Endothelial cell (in vitro differentiated cells): ENCODE measurements around the gene LSM3. TPM values are rescaled to one million over a fixed set of nuclear protein-coding genes. Genes with fewer than 3 reads are reported as not detected.

Experiments
- DNase-seq: peaks from one replicate; pipeline ENCODE4 v3.0.0; 2021; ENCODE audit warnings: low spot score
- H3K27ac Mint-ChIP-seq: one replicate; pipeline ENCODE4 v1.8.0; 2021; ENCODE audit warnings: mixed read lengths, inconsistent platforms; ENCODE audit not compliant: unreplicated experiment
- H3K27me3 Mint-ChIP-seq: one replicate; pipeline ENCODE4 v1.8.0; 2021; ENCODE audit warnings: mild to moderate bottlenecking, moderate library complexity, mixed read lengths, inconsistent platforms; ENCODE audit not compliant: unreplicated experiment
- H3K36me3 Mint-ChIP-seq: one replicate; pipeline ENCODE4 v1.8.0; 2021; ENCODE audit warnings: mild to moderate bottlenecking, low read depth, mixed read lengths, inconsistent platforms; ENCODE audit not compliant: unreplicated experiment
- H3K4me1 Mint-ChIP-seq: one replicate; pipeline ENCODE4 v1.8.0; 2021; ENCODE audit warnings: mild to moderate bottlenecking, mixed read lengths, inconsistent platforms; ENCODE audit not compliant: unreplicated experiment
- H3K4me3 Mint-ChIP-seq: one replicate; pipeline ENCODE4 v1.8.0; 2021; ENCODE audit warnings: mild to moderate bottlenecking, mixed read lengths, inconsistent platforms; ENCODE audit not compliant: unreplicated experiment
- H3K9me3 Mint-ChIP-seq: one replicate; pipeline ENCODE4 v1.8.0; 2021; ENCODE audit warnings: mixed read lengths, inconsistent platforms; ENCODE audit not compliant: unreplicated experiment
- CTCF ChIP-seq: fragments of 200-600 bp; sonication (generic); IDR thresholded peaks from one replicate; pipeline ENCODE4 v1.5.0; 2021; ENCODE audit warnings: antibody characterized with exemption; ENCODE audit not compliant: unreplicated experiment
- total RNA-seq: library from RNA; stranded (reverse); fragmentation: NEBNext Ultra II Directional; extraction: Animal tissue kit (Norgen Biotek cat#: 25700); gene quantifications from one replicate; pipeline ENCODE4 v1.2.1, GENCODE V29; 2021; ENCODE audit not compliant: unreplicated experiment

Gene LSM3
- total RNA-seq, 1 donor from 2014 or later, result 14.7 TPM

DNA sequence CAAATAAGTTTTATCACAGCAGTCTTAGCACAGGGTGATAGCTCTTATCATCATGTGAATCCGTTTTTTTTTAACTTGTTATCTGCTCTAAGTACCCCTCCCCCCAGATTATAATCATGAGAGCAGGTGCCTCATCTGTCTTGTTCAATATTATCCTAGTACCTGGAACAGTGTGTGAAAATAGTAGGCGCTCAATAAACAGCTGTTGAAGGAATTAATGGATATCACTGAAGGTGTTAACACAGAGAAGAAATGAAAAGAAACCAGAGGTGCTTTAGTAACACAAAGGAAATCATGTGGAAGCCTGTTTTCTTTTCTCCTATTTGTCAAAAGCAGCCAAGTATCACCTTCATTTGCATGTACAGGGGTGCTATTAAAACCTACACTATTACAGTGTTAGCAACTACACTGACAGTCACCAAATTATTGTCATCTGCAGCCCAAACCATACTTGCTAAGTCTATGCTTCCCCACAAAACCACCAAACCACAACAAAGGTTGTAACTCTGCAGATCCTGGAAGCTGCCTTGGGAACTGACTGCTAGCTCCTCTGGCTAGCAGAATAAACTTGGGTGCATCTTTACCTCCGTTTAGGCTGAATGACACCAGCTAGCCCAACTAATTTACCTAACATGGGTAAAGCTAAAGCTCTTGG is 3.1 kb upstream of the LSM3 start:
- H3K4me3 Mint-ChIP-seq, result no peak overlapping the region

GRCh38 chr3:14177580-14178246 is 904 bp upstream of the LSM3 start:
- Mint-ChIP-seq H3K4me1 (peaks cover 42% of the 10 kb centered on the region), H3K27me3 (peaks cover 12% of the 10 kb centered on the region), H3K4me3 (peak overlapping the region; percentile 93), H3K9me3 (no peaks in the 10 kb centered on the region), H3K27ac (peak overlapping the region; percentile 89), H3K36me3 (peaks cover 6% of the 10 kb centered on the region)
- no peak for TF ChIP-seq CTCF
- no peak for DNase-seq

More for the DNA sequence above, 3.1 kb upstream of the LSM3 start:
- Mint-ChIP-seq H3K9me3 (no peaks in the 10 kb centered on the region), H3K4me1 (peaks cover 37% of the 10 kb centered on the region), H3K27ac (no peak overlapping the region), H3K36me3 (peaks cover 19% of the 10 kb centered on the region), H3K27me3 (peaks cover 12% of the 10 kb centered on the region)
- TF ChIP-seq CTCF, result no peak
- no peak for DNase-seq

DNA sequence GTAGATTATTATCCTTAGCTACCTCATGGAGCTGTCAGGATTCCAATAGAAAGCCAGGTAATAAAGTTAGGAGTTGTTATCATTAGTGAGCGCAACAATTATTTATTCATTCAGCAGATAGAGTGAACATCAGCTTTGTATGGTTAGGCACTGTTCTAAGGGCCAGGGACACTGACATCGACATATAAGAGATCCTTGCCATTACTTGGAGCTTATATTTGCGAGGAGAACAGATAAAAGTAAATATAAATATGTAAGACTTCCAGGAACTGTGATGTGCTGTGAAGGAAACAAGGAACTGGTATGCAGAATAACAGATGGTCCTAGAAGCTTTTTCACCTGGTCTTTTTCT is 473 bp downstream of the LSM3 start:
- DNase-seq, result no peak

GRCh38 chr3:14179795-14180194 is 1.2 kb downstream of the LSM3 start:
- peak overlapping the region; percentile 100 for H3K27ac Mint-ChIP-seq
- H3K36me3 Mint-ChIP-seq, result peaks cover 13% of the 10 kb centered on the region
- H3K9me3 Mint-ChIP-seq, result no peaks in the 10 kb centered on the region
- TF ChIP-seq CTCF, result no peak
- H3K27me3 Mint-ChIP-seq, result peaks cover 12% of the 10 kb centered on the region
- peak overlapping the region; percentile 98 for H3K4me3 Mint-ChIP-seq
- peaks cover 45% of the 10 kb centered on the region for H3K4me1 Mint-ChIP-seq
- no peak for DNase-seq

More for the DNA sequence above, 473 bp downstream of the LSM3 start:
- Mint-ChIP-seq H3K9me3 (no peaks in the 10 kb centered on the region), H3K4me3 (peak overlapping the region; percentile 98), H3K4me1 (peaks cover 45% of the 10 kb centered on the region), H3K27ac (peak overlapping the region; percentile 100), H3K27me3 (peaks cover 12% of the 10 kb centered on the region), H3K36me3 (peaks cover 12% of the 10 kb centered on the region)
- no peak for TF ChIP-seq CTCF

GRCh38 chr3:14181253-14181652 is 2.6 kb downstream of the LSM3 start:
- TF ChIP-seq CTCF, result no peak
- Mint-ChIP-seq H3K27ac (no peak overlapping the region), H3K4me1 (peaks cover 35% of the 10 kb centered on the region), H3K4me3 (no peak overlapping the region), H3K36me3 (peaks cover 16% of the 10 kb centered on the region), H3K9me3 (no peaks in the 10 kb centered on the region), H3K27me3 (peaks cover 12% of the 10 kb centered on the region)
- DNase-seq, result no peak
